ENCODE results near the gene PCDH12.
A peak's percentile ranks its signal among the peaks of the same experiment; 100 is the strongest.

DNA sequence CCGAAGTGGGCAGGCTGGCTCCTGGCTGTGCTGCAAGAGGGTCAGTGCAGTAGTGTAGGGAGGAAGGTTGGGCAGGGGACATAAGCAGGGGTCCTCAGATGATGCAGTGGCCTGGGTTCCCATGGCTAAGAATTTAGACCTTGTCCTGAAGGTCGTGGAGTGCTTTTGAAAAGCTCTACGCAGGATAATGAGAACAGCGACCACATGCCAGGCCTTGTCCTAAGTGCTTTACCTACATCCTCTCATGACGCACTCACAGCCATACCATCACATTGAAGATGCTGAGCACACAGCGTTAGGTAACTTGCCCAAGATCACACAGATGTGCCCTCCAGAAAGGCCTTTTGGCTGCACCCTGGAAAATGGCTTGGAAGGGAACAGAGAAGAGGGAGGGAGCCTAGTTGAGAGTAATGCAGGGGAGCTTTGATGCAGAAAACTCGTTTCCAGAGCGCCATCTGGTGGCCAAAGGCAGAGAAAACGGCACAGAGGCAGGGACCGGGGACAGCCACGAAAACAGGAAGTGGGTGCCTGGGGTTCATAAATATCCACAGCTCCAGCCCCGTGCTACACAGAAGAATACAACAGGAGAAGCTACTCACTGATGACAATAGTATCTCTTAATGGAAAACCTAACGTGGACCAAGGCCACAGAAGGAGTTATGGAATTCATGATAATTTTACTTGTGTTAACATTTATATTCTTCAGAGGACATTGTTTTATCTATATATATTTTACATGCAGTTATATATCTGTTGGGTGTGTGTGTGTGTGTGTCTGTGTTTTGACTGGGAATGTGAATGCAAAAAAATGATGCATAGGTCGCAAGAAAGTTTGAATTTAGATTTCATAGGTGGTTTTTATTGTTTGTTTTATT, 2.7 kb upstream of the PCDH12 start:
- TF ChIP-seq, protein P1, sequence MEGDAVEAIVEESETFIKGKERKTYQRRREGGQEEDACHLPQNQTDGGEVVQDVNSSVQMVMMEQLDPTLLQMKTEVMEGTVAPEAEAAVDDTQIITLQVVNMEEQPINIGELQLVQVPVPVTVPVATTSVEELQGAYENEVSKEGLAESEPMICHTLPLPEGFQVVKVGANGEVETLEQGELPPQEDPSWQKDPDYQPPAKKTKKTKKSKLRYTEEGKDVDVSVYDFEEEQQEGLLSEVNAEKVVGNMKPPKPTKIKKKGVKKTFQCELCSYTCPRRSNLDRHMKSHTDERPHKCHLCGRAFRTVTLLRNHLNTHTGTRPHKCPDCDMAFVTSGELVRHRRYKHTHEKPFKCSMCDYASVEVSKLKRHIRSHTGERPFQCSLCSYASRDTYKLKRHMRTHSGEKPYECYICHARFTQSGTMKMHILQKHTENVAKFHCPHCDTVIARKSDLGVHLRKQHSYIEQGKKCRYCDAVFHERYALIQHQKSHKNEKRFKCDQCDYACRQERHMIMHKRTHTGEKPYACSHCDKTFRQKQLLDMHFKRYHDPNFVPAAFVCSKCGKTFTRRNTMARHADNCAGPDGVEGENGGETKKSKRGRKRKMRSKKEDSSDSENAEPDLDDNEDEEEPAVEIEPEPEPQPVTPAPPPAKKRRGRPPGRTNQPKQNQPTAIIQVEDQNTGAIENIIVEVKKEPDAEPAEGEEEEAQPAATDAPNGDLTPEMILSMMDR (IDR thresholded peaks at IDR 0.05), result peak; percentile 74 to 93 (median 91)
- no peak for TF ChIP-seq POLR2A (IDR thresholded peaks at IDR 0.05)
